ENCODE results near the gene TLNRD1.
"Not testable (repeated sequence)": the region's sequence is repeated elsewhere in the genome, so short reads cannot be mapped to it uniquely, and the experiment has no call there.

TLNRD1 gene

GRCh38 chr15:81000624-81001151 lies at the start of gene TLNRD1:
TSS of gene TLNRD1 (plus strand) at chr15:81000923. CDS start at chr15:81002272, 1,349 bp downstream.
- DNase-seq = peak; percentile 90

- no peak for DNase-seq
These were observed 48.8 kb upstream of the TLNRD1 start for GRCh38 chr15:80951941-80952340.

GRCh38 chr15:80953001-80953952 lies 47.4 kb upstream of the TLNRD1 start:
- DNase-seq = peak; percentile 20

- DNase-seq = no peak
These were observed 46.6 kb upstream of the TLNRD1 start for GRCh38 chr15:80953953-80954778.

- DNase-seq = peak; percentile 70
These were observed 44.9 kb upstream of the TLNRD1 start for GRCh38 chr15:80955571-80956452.

- peak; percentile 36 for DNase-seq
These were observed 43.2 kb upstream of the TLNRD1 start for GRCh38 chr15:80957556-80957955.

GRCh38 chr15:80957976-80958375 lies 42.7 kb upstream of the TLNRD1 start:
- DNase-seq = no peak

- DNase-seq = peak; percentile 25
These were observed 41.8 kb upstream of the TLNRD1 start for GRCh38 chr15:80958818-80959495.

GRCh38 chr15:80965454-80965853 lies 35.3 kb upstream of the TLNRD1 start:
- DNase-seq = not testable (repeated sequence)

- peak; percentile 48 for DNase-seq
These were observed 34.1 kb upstream of the TLNRD1 start for GRCh38 chr15:80966431-80967197.

GRCh38 chr15:80967451-80967850 lies 33.3 kb upstream of the TLNRD1 start:
- peak; percentile 20 for DNase-seq

- DNase-seq = no peak
These were observed 32.7 kb upstream of the TLNRD1 start for GRCh38 chr15:80967991-80968510.

GRCh38 chr15:80969316-80969715 lies 31.4 kb upstream of the TLNRD1 start:
- DNase-seq = no peak

GRCh38 chr15:80970018-80970657 lies 30.6 kb upstream of the TLNRD1 start:
- peak; percentile 78 for DNase-seq

GRCh38 chr15:80970658-80971057 lies 30.1 kb upstream of the TLNRD1 start:
- DNase-seq = no peak

- no peak for DNase-seq
These were observed 29.6 kb upstream of the TLNRD1 start for GRCh38 chr15:80971143-80971542.

GRCh38 chr15:80972276-80972675 lies 28.4 kb upstream of the TLNRD1 start:
- no peak for DNase-seq

GRCh38 chr15:80974914-80975313 lies 25.8 kb upstream of the TLNRD1 start:
- DNase-seq = no peak

GRCh38 chr15:80976851-80977250 lies 23.9 kb upstream of the TLNRD1 start:
- DNase-seq = no peak

- DNase-seq = peak; percentile 59
These were observed 23.1 kb upstream of the TLNRD1 start for GRCh38 chr15:80977627-80978036.
